CD4-positive, alpha-beta T cell treated with Interleukin-10 for 1 hour (primary cell): ENCODE data around the gene DNAAF8.
A peak's percentile ranks its signal among the peaks of the same experiment; 100 is the strongest.
"Not testable (repeated sequence)": the region's sequence is repeated elsewhere in the genome, so short reads cannot be mapped to it uniquely, and the experiment has no call there.

Experiments used
- DNase-seq: peaks from one replicate; pipeline ENCODE4 v3.0.0-alpha.2; 2020

DNAAF8 gene

DNA sequence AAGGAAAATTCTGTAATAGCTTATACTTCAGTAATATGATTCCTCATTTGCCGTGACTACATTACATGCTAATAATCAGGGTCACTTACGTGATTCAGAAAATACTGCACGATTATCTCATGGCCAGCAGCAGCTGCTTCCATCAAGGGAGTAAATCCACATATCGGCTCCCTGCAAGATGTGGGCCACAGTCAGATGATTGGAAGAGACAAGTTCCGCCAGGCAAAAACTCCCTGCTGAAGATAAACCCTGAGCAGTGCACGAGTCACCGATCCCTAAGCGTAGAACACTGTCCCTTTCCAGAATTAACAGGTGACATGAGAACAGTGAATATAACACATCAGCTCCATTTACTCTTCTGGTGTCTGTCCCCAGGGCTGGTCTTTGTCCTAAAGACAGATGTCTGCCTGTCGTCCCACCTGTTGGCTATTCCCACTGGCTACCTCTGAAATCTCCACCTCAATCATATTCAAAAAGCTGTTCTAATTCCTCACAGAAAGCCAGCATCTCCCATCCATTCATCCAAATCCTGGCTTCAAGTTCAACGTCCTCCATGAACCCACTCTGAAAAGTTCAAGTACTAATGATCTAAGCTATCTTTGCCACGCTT lies 9.6 kb upstream of the DNAAF8 start:
- no peak for DNase-seq

DNA sequence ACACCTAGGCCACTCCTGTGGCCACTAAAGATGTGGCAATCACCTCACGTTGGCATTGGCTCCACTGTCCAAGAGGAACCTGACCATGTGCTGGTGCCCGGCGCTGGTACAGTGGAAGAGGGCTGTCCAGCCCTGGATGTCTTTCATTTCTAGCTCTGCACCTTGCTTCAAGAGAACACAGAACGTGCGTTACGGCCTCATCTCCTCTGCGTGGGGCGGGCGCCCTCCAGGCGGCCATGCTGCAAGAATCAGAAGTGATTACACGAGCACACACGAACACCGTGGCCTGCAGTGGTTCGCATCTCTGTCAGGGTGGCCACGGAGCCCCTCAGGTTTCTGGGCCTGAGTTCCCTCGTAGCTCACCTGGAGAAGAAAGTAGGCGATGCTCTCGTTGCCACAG lies 7.7 kb upstream of the DNAAF8 start:
- DNase-seq, result no peak

- no peak for DNase-seq
Measured at GRCh38 chr16:4728676-4729075, 5.7 kb upstream of the DNAAF8 start.

DNA sequence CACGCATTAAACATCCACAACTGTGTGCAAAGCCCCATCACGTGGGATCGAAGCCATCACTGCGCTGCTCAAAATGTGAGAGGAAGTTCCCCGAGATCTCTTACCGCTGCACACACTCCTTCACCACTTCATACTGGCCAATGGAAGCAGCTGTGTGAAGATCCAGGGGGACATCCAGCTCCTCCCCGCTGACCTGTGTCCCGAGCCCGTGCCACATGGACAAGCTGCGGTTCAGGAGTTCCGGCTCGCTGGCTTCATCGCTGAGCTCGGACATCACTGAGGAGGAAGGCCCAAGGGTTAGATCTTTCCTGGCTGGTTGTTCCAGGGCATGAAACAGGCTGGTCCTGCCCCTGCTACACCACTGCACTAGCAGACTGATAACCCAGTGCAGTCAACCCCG lies 4.5 kb upstream of the DNAAF8 start:
- DNase-seq, result no peak

- no peak for DNase-seq
Measured at GRCh38 chr16:4733211-4733742, 1.1 kb upstream of the DNAAF8 start.

DNA sequence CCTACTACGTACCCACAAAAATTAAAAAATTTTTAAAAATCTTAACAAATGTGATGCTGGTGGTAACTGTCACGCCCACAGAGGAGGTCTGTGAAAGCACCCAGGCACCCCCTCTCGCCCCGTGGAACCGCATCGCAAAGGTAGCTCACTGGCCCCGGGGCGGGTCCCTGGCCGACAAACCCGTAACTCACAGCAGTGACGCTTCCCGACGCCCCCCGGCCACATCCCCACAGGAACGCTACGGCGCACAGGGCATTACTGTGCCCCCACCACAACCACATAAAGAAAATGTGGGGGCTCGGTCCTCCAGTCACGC lies 632 bp upstream of the DNAAF8 start:
- no peak for DNase-seq

DNA sequence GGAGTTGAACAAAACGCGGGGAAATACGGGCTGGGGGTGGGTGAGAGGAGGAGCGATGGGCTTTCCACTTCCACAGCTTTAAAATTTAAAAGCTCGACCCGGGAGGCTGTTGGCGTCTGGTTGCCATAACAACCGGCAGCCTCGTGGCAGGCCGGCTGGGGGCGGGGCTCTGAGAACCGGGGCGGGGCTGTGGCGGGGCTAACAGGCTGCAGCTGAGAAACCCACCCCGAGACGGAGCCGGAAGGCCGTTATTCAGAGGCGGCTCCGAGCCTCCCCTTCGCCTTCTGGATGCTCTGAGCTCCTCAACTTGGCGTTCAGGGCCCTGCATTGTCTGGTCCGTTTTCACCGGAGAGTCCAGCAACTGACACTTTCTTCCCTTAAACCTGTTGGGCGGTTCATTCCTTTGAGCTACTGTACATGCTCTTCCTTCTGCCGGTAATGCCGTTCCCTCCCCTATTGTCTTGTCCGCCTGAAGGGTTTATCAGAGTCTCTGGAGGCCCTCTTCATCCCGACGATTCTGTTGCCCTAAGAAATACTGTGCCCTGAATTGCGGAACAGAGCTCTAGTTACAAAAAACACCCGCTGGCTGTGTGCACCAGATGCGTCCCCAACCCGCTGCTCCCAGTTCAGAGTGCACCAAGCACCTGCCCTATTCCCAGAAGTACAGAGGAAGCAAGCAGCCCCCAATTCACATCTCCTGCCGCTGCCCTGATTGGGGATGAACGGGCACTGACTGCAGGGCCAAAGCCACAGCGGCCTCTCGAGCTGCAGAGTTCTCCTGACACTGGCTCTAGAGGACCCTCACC lies 596 bp downstream of the DNAAF8 start:
- DNase-seq, result peak; percentile 94

DNA sequence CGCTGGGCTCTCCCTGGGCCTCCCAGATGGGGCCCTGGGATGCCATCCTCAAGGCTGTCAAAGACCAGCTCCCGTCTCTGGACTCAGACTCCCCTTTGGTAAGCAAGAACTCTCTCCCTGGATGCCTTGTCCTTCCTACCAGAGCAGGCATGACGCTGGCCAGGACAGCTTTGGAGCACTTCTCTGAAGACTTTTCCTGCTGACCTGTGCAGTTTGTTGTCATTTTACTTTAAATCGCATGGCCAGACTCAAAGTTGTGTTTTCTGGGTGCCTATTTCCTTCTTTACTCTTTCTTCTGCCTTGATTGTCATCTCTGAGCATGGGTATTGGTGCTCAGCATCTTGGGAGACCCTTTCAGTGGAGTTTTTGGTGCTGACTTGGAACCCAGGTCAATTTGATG lies 2.2 kb downstream of the DNAAF8 start:
- no peak for DNase-seq

GRCh38 chr16:4737545-4737944 lies 3.2 kb downstream of the DNAAF8 start:
- DNase-seq, result no peak

- DNase-seq, result not testable (repeated sequence)
Measured at GRCh38 chr16:4738370-4738769, 4.0 kb downstream of the DNAAF8 start.

DNA sequence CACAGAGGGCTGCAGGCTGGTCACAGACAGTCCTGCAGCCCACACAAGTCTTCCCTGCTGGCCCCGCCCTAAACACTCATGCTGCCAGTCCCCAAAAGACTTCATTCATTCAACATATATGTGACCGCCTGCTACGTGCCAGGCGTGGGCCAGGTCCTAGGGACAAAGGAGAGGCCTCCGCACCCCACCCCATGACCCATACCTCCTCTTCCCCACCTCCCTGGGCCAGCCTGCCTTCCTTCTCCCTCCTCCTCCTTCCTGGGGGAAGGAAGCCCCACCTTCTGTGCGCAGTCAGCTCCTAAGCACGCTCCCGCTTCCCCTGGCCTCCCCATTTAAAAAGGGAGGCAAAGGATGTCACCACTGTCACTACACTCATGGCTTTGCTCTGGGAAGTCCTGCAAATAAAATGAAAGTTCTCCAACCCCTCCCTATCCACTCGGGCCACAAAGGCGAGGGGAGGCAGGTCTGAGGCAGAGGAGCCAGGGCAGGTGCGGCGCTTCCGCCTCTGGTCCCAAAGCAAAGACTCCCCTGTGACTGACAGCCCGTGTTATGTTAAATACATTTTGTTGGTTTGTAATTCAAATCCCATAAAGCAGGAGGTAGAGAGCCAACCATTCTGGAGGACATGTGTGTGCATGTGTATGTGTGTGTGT lies 9.0 kb downstream of the DNAAF8 start:
- no peak for DNase-seq

GRCh38 chr16:4744555-4745273 lies 10.4 kb downstream of the DNAAF8 start:
- DNase-seq, result no peak

DNA sequence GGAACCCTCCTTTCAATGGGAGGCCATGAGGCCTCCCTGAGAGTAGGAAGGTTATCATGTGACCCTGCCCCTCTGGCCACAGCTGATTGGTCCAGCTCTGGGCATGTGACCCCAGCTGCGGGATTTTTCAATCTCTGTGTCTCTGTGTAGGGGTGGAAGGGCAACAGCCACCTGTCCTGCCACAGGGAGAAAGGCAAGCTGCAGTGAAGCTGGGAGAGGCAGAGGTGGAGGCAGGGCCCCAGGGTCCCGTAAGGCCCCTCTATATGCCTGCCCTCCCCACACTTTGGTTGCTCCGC lies 10.9 kb downstream of the DNAAF8 start:
- DNase-seq, result no peak

DNA sequence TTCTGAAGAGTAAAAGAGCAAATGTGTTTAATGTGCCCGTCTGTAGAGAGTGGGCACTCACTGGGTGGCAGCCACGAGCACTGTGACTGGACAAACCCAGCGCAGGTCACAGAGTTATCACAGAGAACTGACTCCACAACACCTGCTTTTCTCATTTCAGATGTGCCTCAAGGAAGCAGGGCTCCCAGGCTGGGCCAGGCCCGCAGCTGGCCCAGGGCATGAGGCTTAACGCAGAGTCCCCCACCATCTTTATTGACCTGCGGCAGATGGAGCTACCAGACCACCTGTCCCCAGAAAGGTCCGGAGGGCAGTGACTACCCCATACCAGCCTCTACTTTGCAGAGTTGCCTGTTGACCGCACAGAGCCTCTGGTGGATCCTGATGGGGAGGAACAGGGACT lies 11.9 kb downstream of the DNAAF8 start:
- no peak for DNase-seq

GRCh38 chr16:4746991-4747574 lies 12.7 kb downstream of the DNAAF8 start:
- DNase-seq, result no peak

GRCh38 chr16:4747906-4748681 lies 13.8 kb downstream of the DNAAF8 start:
- no peak for DNase-seq

GRCh38 chr16:4748682-4749411 lies 14.5 kb downstream of the DNAAF8 start:
- no peak for DNase-seq

DNA sequence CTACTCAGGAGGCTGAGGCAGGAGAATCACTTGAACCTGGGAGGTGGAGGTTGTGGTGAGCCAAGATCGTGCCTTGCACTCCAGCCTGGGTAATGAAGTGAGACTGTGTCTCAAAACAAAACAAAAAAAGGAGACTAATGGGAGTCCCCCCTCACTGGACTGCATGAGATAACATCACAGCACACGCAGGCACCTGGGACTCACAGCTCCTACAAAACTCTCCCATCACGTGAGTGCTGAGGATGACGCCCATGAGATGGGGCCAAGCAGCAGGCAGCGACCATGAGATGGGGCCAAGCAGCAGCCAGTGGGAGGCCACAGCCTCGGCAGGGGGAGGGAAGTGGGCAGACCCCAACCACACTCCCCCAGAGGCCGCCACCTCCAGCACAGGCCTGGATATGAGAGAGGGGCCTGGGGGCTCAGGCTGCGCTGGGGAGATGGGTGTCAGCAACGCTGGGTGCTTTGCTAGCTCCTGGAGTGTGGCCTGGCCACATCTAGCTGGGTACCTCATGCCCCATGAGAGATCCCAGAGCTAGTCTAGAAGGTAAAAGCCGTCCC lies 15.4 kb downstream of the DNAAF8 start:
- DNase-seq, result no peak

DNA sequence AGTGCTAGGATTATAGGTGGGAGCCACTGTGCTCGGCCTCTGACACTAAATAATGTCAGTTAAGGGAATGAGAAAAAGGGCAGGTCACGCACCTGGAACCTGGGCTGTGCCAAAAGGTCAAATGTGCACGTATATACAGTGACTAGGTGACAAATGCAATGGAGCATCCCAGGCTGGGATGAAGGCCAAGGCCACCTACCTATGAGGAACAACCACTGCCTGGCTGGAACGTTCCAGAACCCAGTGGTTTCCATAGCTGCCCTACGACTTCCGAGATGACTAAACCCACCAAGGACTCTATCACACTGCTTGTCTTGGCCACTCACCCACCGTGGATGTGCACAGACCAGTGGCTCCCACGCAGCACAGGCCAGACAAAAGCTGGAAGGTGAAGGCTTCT lies 16.6 kb downstream of the DNAAF8 start:
- no peak for DNase-seq

GRCh38 chr16:4752351-4753100 lies 18.2 kb downstream of the DNAAF8 start:
- no peak for DNase-seq

DNA sequence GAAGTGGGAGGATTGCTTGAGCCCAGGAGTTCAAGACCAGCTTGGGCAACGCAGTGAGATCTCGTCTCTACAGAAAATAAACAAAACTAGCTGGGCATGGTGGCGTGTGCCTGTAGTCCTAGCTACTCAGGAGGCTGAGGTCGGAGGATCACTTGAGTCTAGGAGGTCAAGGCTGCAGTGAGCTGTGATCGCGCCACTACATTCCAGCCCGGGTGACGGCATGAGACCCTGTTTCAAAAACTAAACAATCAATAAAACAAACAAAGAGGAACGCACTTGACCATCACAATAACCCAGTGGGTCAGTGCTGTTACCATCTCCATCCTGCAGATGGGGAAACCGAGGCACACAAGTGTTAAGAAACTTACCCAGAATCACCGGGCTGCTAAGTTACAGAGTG lies 18.9 kb downstream of the DNAAF8 start:
- no peak for DNase-seq
